ENCODE measurements around the gene SLC26A6.

DNA sequence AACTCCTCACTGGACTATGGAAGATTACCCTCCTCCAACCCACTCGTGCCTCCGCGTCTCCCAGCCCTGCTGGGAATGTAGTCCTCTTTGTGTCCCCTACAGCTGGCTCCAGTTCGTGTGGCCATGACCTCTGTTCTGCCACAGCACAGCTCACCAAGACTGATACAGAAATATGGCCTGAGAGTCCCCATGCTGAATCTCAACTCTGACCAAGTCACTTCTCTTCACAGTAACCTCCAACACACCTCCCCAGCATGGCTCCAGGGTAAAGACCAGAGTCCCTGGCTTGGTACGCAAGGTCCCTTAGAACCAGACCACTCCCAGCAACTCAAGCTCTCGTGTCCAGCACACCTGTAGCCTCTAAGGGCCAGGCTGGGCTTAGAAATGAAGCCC is 37.9 kb downstream of the SLC26A6 start:
- TF ChIP-seq SIN3A (IDR thresholded peaks at IDR 0.05; ENCODE audit: borderline replicate concordance, low read depth, low read length) (no peak), RAD21 (IDR thresholded peaks at IDR 0.05; ENCODE audit: low read length) (no peak)
- TF ChIP-seq, protein P1, sequence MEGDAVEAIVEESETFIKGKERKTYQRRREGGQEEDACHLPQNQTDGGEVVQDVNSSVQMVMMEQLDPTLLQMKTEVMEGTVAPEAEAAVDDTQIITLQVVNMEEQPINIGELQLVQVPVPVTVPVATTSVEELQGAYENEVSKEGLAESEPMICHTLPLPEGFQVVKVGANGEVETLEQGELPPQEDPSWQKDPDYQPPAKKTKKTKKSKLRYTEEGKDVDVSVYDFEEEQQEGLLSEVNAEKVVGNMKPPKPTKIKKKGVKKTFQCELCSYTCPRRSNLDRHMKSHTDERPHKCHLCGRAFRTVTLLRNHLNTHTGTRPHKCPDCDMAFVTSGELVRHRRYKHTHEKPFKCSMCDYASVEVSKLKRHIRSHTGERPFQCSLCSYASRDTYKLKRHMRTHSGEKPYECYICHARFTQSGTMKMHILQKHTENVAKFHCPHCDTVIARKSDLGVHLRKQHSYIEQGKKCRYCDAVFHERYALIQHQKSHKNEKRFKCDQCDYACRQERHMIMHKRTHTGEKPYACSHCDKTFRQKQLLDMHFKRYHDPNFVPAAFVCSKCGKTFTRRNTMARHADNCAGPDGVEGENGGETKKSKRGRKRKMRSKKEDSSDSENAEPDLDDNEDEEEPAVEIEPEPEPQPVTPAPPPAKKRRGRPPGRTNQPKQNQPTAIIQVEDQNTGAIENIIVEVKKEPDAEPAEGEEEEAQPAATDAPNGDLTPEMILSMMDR (IDR thresholded peaks at IDR 0.05) = no peak

Data from SK-N-SH (cell line).